Hindlimb muscle (tissue), 1 donor: ENCODE measurements around the gene FBXL5. TPM values are rescaled to one million over a fixed set of nuclear protein-coding genes. Genes with fewer than 3 reads are reported as not detected.

ENCODE experiments used
- DNase-seq: peaks from one replicate; pipeline ENCODE4 v3.0.0-alpha.2; 2013
- polyA plus RNA-seq: library from polyadenylated mRNA; unstranded; fragments of 120-200 nt; gene quantifications from one replicate; pipeline ENCODE4 v1.2.1, GENCODE V29; 2013; ENCODE audit not compliant: insufficient read length

The FBXL5 gene
- polyA plus RNA-seq, 1 donor = 68.6 TPM

DNA sequence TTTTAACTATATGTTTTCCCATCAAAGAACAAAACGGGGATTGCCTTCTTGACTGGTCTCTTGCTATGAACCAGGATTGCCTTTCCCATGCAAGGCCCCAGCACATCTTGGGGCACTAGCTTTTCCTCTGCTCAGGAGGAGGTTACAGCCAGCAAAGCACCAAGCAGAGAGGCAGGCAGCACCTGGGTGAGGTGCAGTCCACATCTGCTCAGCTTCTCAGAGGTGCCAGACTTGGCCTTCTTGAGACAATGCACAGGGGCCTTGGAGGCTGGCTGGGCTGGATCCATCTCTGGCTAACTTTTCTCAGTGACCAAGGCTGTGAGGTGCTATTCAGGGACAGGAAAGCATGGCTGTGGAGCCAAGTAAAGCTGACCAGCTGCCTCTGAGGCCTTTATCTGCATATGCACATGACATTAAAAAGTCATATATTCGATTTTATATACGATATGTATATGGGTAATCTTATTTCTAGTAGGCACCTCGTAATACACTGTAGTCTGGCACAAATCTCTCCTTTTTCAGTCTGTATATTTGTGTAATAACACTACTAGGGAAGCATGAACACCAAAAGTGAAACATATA lies 98.6 kb downstream of the FBXL5 start:
- DNase-seq = no peak

Other genes starting within 250 kb of the FBXL5 start
- 2.0 TPM for gene C1QTNF7, start 227.3 kb downstream of the FBXL5 start, polyA plus RNA-seq
- gene CC2D2A, start 185.5 kb downstream of the FBXL5 start, polyA plus RNA-seq = 13.0 TPM
- gene FAM200B, start 26.5 kb upstream of the FBXL5 start, polyA plus RNA-seq = 29.0 TPM
- gene BST1, start 47.7 kb upstream of the FBXL5 start, polyA plus RNA-seq = 4.3 TPM
- gene CD38, start 123.0 kb upstream of the FBXL5 start, polyA plus RNA-seq = 1.3 TPM